ENCODE results near the gene MYH14. TPM values are rescaled to one million over a fixed set of nuclear protein-coding genes. Genes with fewer than 3 reads are reported as not detected.

The MYH14 gene
- total and polyA plus RNA-seq, 7 donors, result 55.4 to 298 (median 164) TPM

DNA sequence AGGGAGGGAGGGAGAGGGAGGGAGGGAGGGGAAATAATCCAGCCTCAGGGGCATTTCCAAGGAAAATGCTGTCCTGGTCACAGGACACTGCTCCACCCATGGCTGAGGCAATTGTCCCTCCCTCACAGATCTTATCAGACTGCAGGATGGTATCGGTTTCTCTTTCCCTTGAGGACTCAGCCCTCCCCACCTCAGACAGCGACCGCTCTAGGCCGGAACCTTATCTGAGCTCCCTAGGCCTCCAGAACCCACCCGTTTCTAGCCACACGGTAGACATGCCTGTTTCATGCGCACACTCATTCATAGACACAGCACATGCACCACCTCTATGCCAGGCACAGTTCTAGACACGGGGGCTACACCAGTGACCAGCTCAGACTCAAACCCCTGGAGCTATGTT lies 30.3 kb upstream of the MYH14 start:
- intact Hi-C loops (cut with DNase I), result no loop called here
- Histone ChIP-seq H3K4me1 (no peaks in the 10 kb centered on the region), H3K9me3 (no peaks in the 10 kb centered on the region), H3K36me3 (ENCODE audit: insufficient read depth in 1 of 2, low read depth in 1 of 2) (no peaks in the 10 kb centered on the region), H3K27ac (no peak overlapping the region), H3K4me3 (no peak overlapping the region), H3K27me3 (ENCODE audit: insufficient read depth in 3 of 3, low read length in 2 of 3) (peaks cover 0 to 2% (median 1%) of the 10 kb centered on the region in 3 donors)
- no peak for TF ChIP-seq CTCF (IDR thresholded peaks at IDR 0.05)
- no peak for ATAC-seq
- DNase-seq, result no peak
- WGBS, 3 donors, result 58 to 78% (median 74%) methylated on average over 7 to 8 of the region's 8 CpGs

- H3K27me3 ChIP-seq (ENCODE audit: insufficient read depth in 3 of 3, low read length in 2 of 3), result peaks cover 0 to 2% (median 1%) of the 10 kb centered on the region in 3 donors
- H3K4me1 ChIP-seq, result no peaks in the 10 kb centered on the region
- intact Hi-C loops (cut with DNase I), result no loop called here
- TF ChIP-seq CTCF (IDR thresholded peaks at IDR 0.05), result no peak
- H3K36me3 ChIP-seq (ENCODE audit: insufficient read depth in 1 of 2, low read depth in 1 of 2), result no peaks in the 10 kb centered on the region
- H3K9me3 ChIP-seq, result no peaks in the 10 kb centered on the region
- DNase-seq (no peak), ATAC-seq (no peak)
- no peak overlapping the region for H3K27ac ChIP-seq
- whole genome bisulfite sequencing, 3 donors, result 65 to 75% (median 68%) methylated on average over 5 of the region's 5 CpGs
- H3K4me3 ChIP-seq, result no peak overlapping the region
These were observed 29.2 kb upstream of the MYH14 start for GRCh38 chr19:50174100-50174793.

DNA sequence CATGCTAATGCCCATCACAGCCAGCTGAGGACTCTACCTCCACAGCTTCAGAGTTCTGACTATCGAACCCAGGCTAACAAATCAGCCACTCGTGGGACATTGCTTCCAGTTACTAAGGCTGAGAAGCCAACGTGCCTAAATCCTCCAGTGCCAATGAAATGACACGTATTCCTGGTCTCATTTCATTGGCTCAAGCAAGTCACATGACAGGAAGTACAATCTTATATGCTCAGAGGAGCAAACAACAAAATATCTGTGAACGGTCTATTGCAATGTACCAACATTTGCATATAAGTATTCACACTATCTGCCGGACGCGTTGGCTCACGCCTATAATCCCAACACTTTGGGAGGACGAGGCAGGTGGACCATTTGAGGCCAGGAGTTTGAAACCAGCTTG lies 27.5 kb upstream of the MYH14 start:
- ATAC-seq (no peak), DNase-seq (no peak)
- intact Hi-C loops (cut with DNase I), result no loop called here
- Histone ChIP-seq H3K9me3 (no peaks in the 10 kb centered on the region), H3K27ac (no peak overlapping the region), H3K4me1 (no peaks in the 10 kb centered on the region), H3K4me3 (no peak overlapping the region), H3K36me3 (ENCODE audit: insufficient read depth in 1 of 2, low read depth in 1 of 2) (no peaks in the 10 kb centered on the region), H3K27me3 (ENCODE audit: insufficient read depth in 3 of 3, low read length in 2 of 3) (peaks cover 0 to 2% (median 0%) of the 10 kb centered on the region in 3 donors)
- TF ChIP-seq CTCF (IDR thresholded peaks at IDR 0.05), result no peak
- 53 to 59% (median 56%) methylated on average over 10 of the region's 10 CpGs for WGBS, 3 donors

DNA sequence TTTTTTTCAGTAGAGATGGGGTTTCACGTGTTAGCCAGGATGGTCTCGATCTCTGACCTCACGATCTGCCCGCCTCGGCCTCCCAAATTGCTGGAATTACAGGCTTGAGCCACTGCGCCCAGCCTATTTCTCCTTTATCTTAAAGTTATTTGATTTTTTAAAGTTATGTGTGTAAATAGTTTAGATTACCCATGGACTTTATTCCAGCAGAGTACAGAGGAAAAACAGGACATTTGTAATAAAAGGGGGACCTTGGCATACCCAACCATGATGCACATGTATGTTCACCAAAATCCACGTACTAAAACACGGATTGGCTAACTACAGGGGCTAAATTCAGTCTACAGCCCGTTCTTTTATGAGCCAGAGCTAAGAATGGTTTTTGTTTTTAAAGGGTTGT lies 26.6 kb upstream of the MYH14 start:
- DNase-seq, result no peak
- no peak for TF ChIP-seq CTCF (IDR thresholded peaks at IDR 0.05)
- ATAC-seq, result no peak
- H3K4me3 ChIP-seq, result no peak overlapping the region
- H3K4me1 ChIP-seq, result no peaks in the 10 kb centered on the region
- intact Hi-C loops (cut with DNase I), result no loop called here
- no peaks in the 10 kb centered on the region for H3K36me3 ChIP-seq (ENCODE audit: insufficient read depth in 1 of 2, low read depth in 1 of 2)
- H3K9me3 ChIP-seq, result no peaks in the 10 kb centered on the region
- H3K27ac ChIP-seq, result no peak overlapping the region
- WGBS, 3 donors, result 87 to 92% (median 88%) methylated on average over 9 of the region's 9 CpGs
- H3K27me3 ChIP-seq (ENCODE audit: insufficient read depth in 3 of 3, low read length in 2 of 3), result peaks cover 0 to 2% (median 0%) of the 10 kb centered on the region in 3 donors

- DNase-seq, result no peak
- H3K4me3 ChIP-seq, result no peak overlapping the region
- no peak for TF ChIP-seq CTCF (IDR thresholded peaks at IDR 0.05)
- WGBS, 3 donors, result 58 to 70% (median 69%) methylated on average over 1 of the region's 1 CpG
- no peaks in the 10 kb centered on the region for H3K4me1 ChIP-seq
- H3K27me3 ChIP-seq (ENCODE audit: insufficient read depth in 3 of 3, low read length in 2 of 3), result peaks cover 0 to 2% (median 0%) of the 10 kb centered on the region in 3 donors
- no peaks in the 10 kb centered on the region for H3K36me3 ChIP-seq (ENCODE audit: insufficient read depth in 1 of 2, low read depth in 1 of 2)
- no peaks in the 10 kb centered on the region for H3K9me3 ChIP-seq
- no peak for ATAC-seq
- no peak overlapping the region for H3K27ac ChIP-seq
- intact Hi-C loops (cut with DNase I), result no loop called here
These were observed 25.1 kb upstream of the MYH14 start for GRCh38 chr19:50178320-50178719.
